ENCODE data around the gene SIRPB2.
"Not testable (repeated sequence)": the region's sequence is repeated elsewhere in the genome, so short reads cannot be mapped to it uniquely, and the experiment has no call there.

SIRPB2 gene

GRCh38 chr20:1503564-1504227, 12.5 kb upstream of the SIRPB2 start:
- DNase-seq (ENCODE audit: insufficient read length, low spot score) = no peak
- FAIRE-seq = no peak
- TF ChIP-seq CTCF (IDR thresholded peaks at IDR 0.05; ENCODE audit: insufficient read depth, missing control alignments) = peak; percentile 78

GRCh38 chr20:1500496-1500895, 9.3 kb upstream of the SIRPB2 start:
- FAIRE-seq (no peak), DNase-seq (ENCODE audit: insufficient read length, low spot score) (no peak)
- no peak for TF ChIP-seq CTCF (IDR thresholded peaks at IDR 0.05; ENCODE audit: insufficient read depth, missing control alignments)

DNA sequence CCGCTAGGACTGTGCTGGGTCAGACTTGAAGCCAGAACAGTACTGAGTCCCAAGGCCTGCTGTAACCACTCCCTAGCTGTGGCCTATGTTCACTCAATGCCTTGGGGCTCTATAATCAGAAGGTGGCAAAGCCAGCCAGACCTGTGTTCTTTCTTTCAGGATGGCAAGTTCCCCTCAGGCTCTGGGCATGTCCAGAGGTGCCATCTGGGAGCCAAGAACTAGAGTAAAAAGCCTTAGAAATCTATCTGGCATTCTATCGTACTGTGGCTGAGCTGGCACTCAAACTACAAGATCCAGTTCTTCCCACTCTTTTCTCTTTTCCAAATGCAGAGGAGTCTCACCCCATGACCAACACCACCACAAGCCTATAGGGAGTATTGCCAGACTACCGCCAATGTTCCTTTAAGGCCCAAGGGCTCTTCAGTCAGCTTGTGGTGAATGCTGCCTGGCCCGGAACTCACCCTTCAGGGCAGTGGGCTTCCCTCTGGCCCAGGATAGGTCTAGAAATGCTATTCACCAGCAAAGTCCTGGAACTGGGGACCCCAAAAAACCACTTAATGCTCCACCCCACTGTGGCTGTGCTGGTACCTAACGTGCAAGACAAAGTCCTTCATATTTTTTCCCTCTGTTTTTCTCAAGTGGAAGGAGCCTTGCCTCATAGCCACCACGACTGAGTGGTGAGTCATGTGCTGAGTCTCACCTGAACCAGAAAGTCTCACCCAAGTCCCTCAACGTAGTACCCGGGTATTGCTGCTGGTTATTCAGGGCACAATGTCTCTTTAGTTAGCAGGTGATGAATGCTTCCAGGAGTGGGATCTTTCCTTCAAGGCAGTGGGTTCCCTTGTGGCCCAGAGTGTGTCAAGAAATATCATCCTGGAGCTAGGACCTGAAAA, 8.6 kb upstream of the SIRPB2 start:
- FAIRE-seq = no peak
- no peak for DNase-seq (ENCODE audit: insufficient read length, low spot score)
- TF ChIP-seq CTCF (IDR thresholded peaks at IDR 0.05; ENCODE audit: insufficient read depth, missing control alignments) = no peak

- DNase-seq (ENCODE audit: insufficient read length, low spot score); FAIRE-seq: not testable (repeated sequence)
Measured at GRCh38 chr20:1497371-1497770, 6.2 kb upstream of the SIRPB2 start.

- no peak for DNase-seq (ENCODE audit: insufficient read length, low spot score)
- FAIRE-seq = no peak
- TF ChIP-seq CTCF (IDR thresholded peaks at IDR 0.05; ENCODE audit: insufficient read depth, missing control alignments) = no peak
Measured at GRCh38 chr20:1496930-1497329, 5.7 kb upstream of the SIRPB2 start.

DNA sequence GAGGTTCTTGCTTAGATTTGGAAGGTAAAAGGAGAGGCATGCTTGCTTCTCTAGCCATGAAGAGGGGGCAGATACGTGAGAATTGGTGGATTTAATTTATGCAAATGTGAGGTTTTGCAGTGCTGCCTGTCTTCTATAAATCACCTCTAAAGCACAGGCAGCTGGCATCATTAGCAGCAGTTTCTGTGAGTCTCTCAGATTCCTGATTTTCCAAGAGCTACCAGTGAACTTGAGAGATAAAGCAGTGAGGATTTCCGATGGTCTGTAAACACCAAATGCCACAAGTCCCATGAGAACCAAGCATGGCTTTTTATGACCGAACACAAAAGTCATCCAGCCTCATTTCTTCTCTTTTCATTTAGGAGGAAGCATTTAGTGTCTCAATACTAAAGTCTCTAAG, 3.2 kb upstream of the SIRPB2 start:
- no peak for TF ChIP-seq CTCF (IDR thresholded peaks at IDR 0.05; ENCODE audit: insufficient read depth, missing control alignments)
- DNase-seq (ENCODE audit: insufficient read length, low spot score) (no peak), FAIRE-seq (no peak)

DNA sequence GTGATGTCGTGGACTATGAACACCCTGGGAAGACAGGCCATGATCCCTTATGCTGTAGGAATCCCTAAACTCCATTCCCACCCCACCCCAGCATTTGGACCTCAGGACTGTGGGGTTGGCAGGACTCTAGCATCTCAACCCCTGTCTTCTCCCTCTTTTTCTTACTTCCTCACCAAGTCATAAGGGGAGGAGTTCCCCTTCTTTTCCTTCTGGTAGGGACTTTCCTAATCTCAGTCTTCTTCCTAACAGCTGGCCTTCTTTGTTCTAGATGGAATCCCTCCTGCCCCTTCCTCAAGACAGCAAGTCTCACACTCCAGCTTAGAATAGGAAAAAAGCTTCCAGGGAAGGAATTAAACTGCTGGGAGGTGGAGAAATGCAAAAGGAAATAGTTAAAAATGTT, 2.3 kb upstream of the SIRPB2 start:
- FAIRE-seq (no peak), DNase-seq (ENCODE audit: insufficient read length, low spot score) (no peak)
- TF ChIP-seq CTCF (IDR thresholded peaks at IDR 0.05; ENCODE audit: insufficient read depth, missing control alignments) = no peak

Data from D721Med (cell line).